ENCODE data around the gene RHBDF1.

DNA sequence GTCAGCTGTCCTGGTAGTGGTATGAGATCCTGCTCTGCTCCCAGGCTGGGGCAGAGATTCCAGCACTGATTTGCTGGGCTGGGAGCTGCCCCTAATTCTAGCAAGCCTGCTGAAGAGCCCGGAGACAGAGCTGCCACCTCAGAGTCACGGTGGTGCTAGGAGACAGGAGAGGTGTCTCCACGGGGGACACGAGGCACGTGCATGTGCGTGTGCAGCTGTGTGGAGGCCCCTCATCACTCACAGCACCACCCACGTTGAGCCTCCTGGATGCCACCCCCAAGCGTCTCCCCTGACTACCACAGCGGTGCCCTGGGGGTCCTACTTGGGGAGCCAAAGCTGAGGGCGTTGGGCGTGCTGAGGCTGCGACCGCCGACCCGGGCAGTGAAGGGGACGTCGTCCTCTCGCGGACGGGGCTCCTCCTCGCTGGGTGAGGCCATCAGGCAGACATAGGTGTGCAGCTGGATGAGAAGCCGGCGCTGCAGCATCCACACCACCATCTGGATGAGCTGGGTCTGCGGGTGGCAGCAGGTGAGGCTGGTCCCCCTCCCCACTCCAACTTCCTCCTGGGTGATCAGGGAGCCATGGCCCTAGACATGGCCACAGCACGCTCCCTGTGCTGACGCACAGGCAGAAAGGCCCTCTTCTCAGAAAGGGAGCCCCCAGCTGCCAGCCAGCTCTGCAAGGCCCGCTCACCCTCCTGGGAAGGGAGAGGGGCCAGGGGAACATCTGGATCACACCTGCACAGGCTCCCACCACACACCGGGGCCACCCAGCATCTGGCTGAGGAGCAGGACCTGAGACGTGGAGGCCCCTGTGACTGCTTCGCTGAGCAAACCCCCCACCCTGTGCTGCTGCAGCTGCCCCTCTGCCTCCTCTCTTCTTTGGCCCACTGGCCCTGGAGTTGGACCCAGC, 17.2 kb upstream of the RHBDF1 start:
- TF ChIP-seq TAF1 (IDR thresholded peaks at IDR 0.05; ENCODE audit: low read depth), result no peak
- TF ChIP-seq NFIC (IDR thresholded peaks at IDR 0.05), result no peak
- TF ChIP-seq RAD21 (IDR thresholded peaks at IDR 0.05; ENCODE audit: low read depth), result no peak
- no peak for TF ChIP-seq EP300 (IDR thresholded peaks at IDR 0.05; ENCODE audit: borderline replicate concordance)
- no peak for TF ChIP-seq YY1 (IDR thresholded peaks at IDR 0.05; ENCODE audit: low read depth)
